K562 (cell line): ENCODE results near the gene ZMIZ1. TPM values are rescaled to one million over a fixed set of nuclear protein-coding genes. Genes with fewer than 3 reads are reported as not detected.

Experiments
- BMI1 ChIP-seq: fragments of 150-350 bp; IDR thresholded peaks from 2 replicates; pipeline ENCODE4 v1.6.1; 2014; ENCODE audit warnings: low read length
- CBX5 ChIP-seq: IDR thresholded peaks from 2 replicates; pipeline ENCODE4 v1.6.1; 2014; ENCODE audit warnings: low read depth, borderline replicate concordance
- ELF1 ChIP-seq: fragments of 200-800 bp; sonication (Bioruptor generic); IDR thresholded peaks from 2 replicates; pipeline ENCODE4 v1.6.1; 2016; ENCODE audit warnings: missing genetic modification characterization, missing compliant biosample characterization
- ILK ChIP-seq: fragments of 450-650 bp; IDR thresholded peaks from 2 replicates; pipeline ENCODE4 v1.6.1; 2016; ENCODE audit warnings: missing genetic modification characterization, low read depth, mild to moderate bottlenecking, missing compliant biosample characterization, moderate library complexity, borderline replicate concordance
- KAT7 ChIP-seq: sonication (generic); formaldehyde crosslinking; IDR thresholded peaks from 2 replicates; pipeline ENCODE4 v1.8.0; 2022; ENCODE audit warnings: missing genetic modification reagents, mild to moderate bottlenecking, borderline replicate concordance
- MYNN ChIP-seq, 2 experiments: sonication (generic); formaldehyde crosslinking in 1 of 2; IDR thresholded peaks; 2 replicates each; pipeline versions ENCODE4 v1.5.0 to v1.6.1; 2016 to 2020; ENCODE audit warnings: antibody characterized with exemption in 1 of 2, missing genetic modification reagents in 1 of 2
- PHTF2 ChIP-seq: fragments of 250-450 bp; sonication (Bioruptor Pico); IDR thresholded peaks from 2 replicates; pipeline ENCODE4 v1.5.0; 2021; ENCODE audit warnings: mild to moderate bottlenecking
- POU5F1 ChIP-seq: fragments of 150-350 bp; IDR thresholded peaks from 2 replicates; pipeline ENCODE4 v1.6.1; 2014; ENCODE audit warnings: borderline replicate concordance, low read length, low read depth, mild to moderate bottlenecking; ENCODE audit not compliant: partially characterized antibody
- RB1 ChIP-seq: fragments of 450-650 bp; IDR thresholded peaks from 2 replicates; pipeline ENCODE4 v1.6.1; 2017; ENCODE audit warnings: low read depth, mild to moderate bottlenecking
- THAP7 ChIP-seq: fragments of 250-450 bp; sonication (Bioruptor Pico); IDR thresholded peaks from 2 replicates; pipeline ENCODE4 v1.5.0; 2021
- ZNF280A ChIP-seq: fragments of 450-650 bp; IDR thresholded peaks from 2 replicates; pipeline ENCODE4 v1.6.1; 2018; ENCODE audit warnings: mild to moderate bottlenecking, low read depth; ENCODE audit not compliant: partially characterized antibody
- polyA plus RNA-seq, 8 experiments: library from polyadenylated mRNA; depleted of rRNA in 4 of 8; stranded (reverse) in 5 of 8; unstranded in 3 of 8; fragments of >200 nt; fragmentation: Nextera tagmentation in 2 of 8; fragmentation: Illumina TruSeq in 1 of 8; extraction: Ambion mirVana in 2 of 8; extraction: Trizol in 1 of 8; gene quantifications; 2 replicates each; pipeline versions ENCODE4 v1.2.1 to v1.2.3, GENCODE V29; 2011 to 2014; ENCODE audit warnings: inconsistent platforms in 1 of 8, missing spikeins in 1 of 8
- total RNA-seq, 7 experiments: library from RNA; depleted of rRNA in 6 of 7; stranded (reverse); fragments of >200 nt in 6 of 7; fragmentation: Illumina TruSeq in 2 of 7; extraction: Trizol in 2 of 7; gene quantifications; 2 replicates each; pipeline versions ENCODE4 v1.2.1 to v1.2.3, GENCODE V29; 2011 to 2021; ENCODE audit warnings: low replicate concordance in 1 of 7

ZMIZ1 gene
- total and polyA plus RNA-seq, 9 of the 15 experiments (the other 6 are each of a cell fraction or from before 2014, with no cell fraction given), result 1.0 to 37.3 (median 4.3) TPM

GRCh38 chr10:79060641-79061255 is 8.0 kb upstream of the ZMIZ1 start (continued):
- TF ChIP-seq THAP7 (CRISPR knock-in tag) (no peak), MYNN (IDR thresholded peaks at IDR 0.05) (no peak), MYNN (CRISPR knock-in tag; IDR thresholded peaks at IDR 0.05) (no peak), PHTF2 (CRISPR knock-in tag) (no peak), POU5F1 (no peak), ILK (no peak), ELF1 (tag) (no peak), BMI1 (no peak), RB1 (no peak), KAT7 (CRISPR knock-in tag) (no peak), CBX5 (no peak), ZNF280A (no peak)
